H9 (cell line): ENCODE measurements around the gene HOXA7. TPM values are rescaled to one million over a fixed set of nuclear protein-coding genes. Genes with fewer than 3 reads are reported as not detected.

Source experiments
- DNase-seq: peaks from one replicate; pipeline ENCODE4 v3.0.0-alpha.2; 2017
- H2AFZ ChIP-seq: one replicate; pipeline ENCODE4 v1.6.1; 2013; ENCODE audit warnings: mild to moderate bottlenecking, low read length, control low read depth, moderate library complexity
- H2AK5ac ChIP-seq: 2 replicates; pipeline ENCODE4 v1.6.1; 2013; ENCODE audit warnings: low read length, control low read depth, mixed read lengths; ENCODE audit not compliant: insufficient read length
- H2BK120ac ChIP-seq: one replicate; pipeline ENCODE4 v1.6.1; 2013; ENCODE audit warnings: low read depth, mild to moderate bottlenecking, low read length, control low read depth, inconsistent platforms; ENCODE audit not compliant: poor library complexity, severe bottlenecking
- H2BK12ac ChIP-seq: 2 replicates; pipeline ENCODE4 v1.6.1; 2013; ENCODE audit warnings: low read length, control low read depth, mixed read lengths, low read depth; ENCODE audit not compliant: insufficient read length
- H2BK15ac ChIP-seq: 2 replicates; pipeline ENCODE4 v1.6.1; 2013; ENCODE audit warnings: low read depth, low read length, control low read depth
- H2BK20ac ChIP-seq: one replicate; pipeline ENCODE4 v1.6.1; 2013; ENCODE audit warnings: low read depth, mild to moderate bottlenecking, low read length, control low read depth, inconsistent platforms; ENCODE audit not compliant: poor library complexity, severe bottlenecking
- H2BK5ac ChIP-seq: 2 replicates; pipeline ENCODE4 v1.6.1; 2013; ENCODE audit warnings: low read length, control low read depth, mixed read lengths; ENCODE audit not compliant: insufficient read length
- H3K14ac ChIP-seq: 2 replicates; pipeline ENCODE4 v1.6.1; 2013; ENCODE audit warnings: low read length, control low read depth; ENCODE audit not compliant: insufficient read depth
- H3K18ac ChIP-seq: 2 replicates; pipeline ENCODE4 v1.6.1; 2013; ENCODE audit warnings: low read depth, mild to moderate bottlenecking, mixed read lengths, low read length, control low read depth; ENCODE audit not compliant: insufficient read length
- H3K23ac ChIP-seq: 2 replicates; pipeline ENCODE4 v1.6.1; 2013; ENCODE audit warnings: low read length, control low read depth, mixed read lengths, low read depth; ENCODE audit not compliant: insufficient read length
- H3K23me2 ChIP-seq: 2 replicates; pipeline ENCODE4 v1.6.1; 2013; ENCODE audit warnings: low read depth, mild to moderate bottlenecking, mixed read lengths, low read length, control low read depth; ENCODE audit not compliant: insufficient read length, poor library complexity, severe bottlenecking
- H3K27ac ChIP-seq: 2 replicates; pipeline ENCODE4 v1.5.1; 2013; ENCODE audit warnings: low read length, control low read depth, mixed read lengths, low read depth; ENCODE audit not compliant: insufficient read length
- H3K27me3 ChIP-seq: 2 replicates; pipeline ENCODE4 v1.6.1; 2013; ENCODE audit warnings: low read length, control low read depth, inconsistent platforms; ENCODE audit not compliant: insufficient read depth
- H3K4ac ChIP-seq: 2 replicates; pipeline ENCODE4 v1.6.1; 2013; ENCODE audit warnings: low read depth, mild to moderate bottlenecking, control low read depth, inconsistent platforms, low read length, moderate library complexity
- H3K4me1 ChIP-seq: 2 replicates; pipeline ENCODE4 v1.6.1; 2013; ENCODE audit warnings: low read length, control low read depth, inconsistent platforms; ENCODE audit not compliant: insufficient read depth
- H3K4me2 ChIP-seq: 2 replicates; pipeline ENCODE4 v1.6.1; 2013; ENCODE audit warnings: low read length, control low read depth, mixed read lengths; ENCODE audit not compliant: insufficient read length, insufficient read depth
- H3K56ac ChIP-seq: 2 replicates; pipeline ENCODE4 v1.6.1; 2013; ENCODE audit warnings: low read depth, mild to moderate bottlenecking, mixed read lengths, low read length, control low read depth; ENCODE audit not compliant: insufficient read length
- H3K79me1 ChIP-seq: 2 replicates; pipeline ENCODE4 v1.6.1; 2013; ENCODE audit warnings: low read depth, mild to moderate bottlenecking, moderate library complexity, low read length, control low read depth, inconsistent platforms; ENCODE audit not compliant: insufficient read depth, poor library complexity, severe bottlenecking
- H3K79me2 ChIP-seq: 2 replicates; pipeline ENCODE4 v1.6.1; 2013; ENCODE audit warnings: low read length, control low read depth, inconsistent platforms; ENCODE audit not compliant: insufficient read depth
- H3K9ac ChIP-seq: 2 replicates; pipeline ENCODE4 v1.6.1; 2013; ENCODE audit warnings: low read length, control low read depth, mixed read lengths; ENCODE audit not compliant: insufficient read length; ENCODE audit errors: extremely low read depth
- H3K9me3 ChIP-seq: one replicate; pipeline ENCODE4 v1.6.1; 2013; ENCODE audit warnings: low read depth, low read length, inconsistent platforms; ENCODE audit not compliant: control insufficient read depth
- H3T11ph ChIP-seq: one replicate; pipeline ENCODE4 v1.6.1; 2013; ENCODE audit warnings: mild to moderate bottlenecking, low read length, control low read depth, inconsistent platforms
- H4K20me1 ChIP-seq: one replicate; pipeline ENCODE4 v1.6.1; 2013; ENCODE audit not compliant: control insufficient read depth, insufficient read length, insufficient read depth
- H4K5ac ChIP-seq: 2 replicates; pipeline ENCODE4 v1.6.1; 2013; ENCODE audit warnings: low read depth, mild to moderate bottlenecking, mixed read lengths, low read length, control low read depth; ENCODE audit not compliant: insufficient read length
- H4K8ac ChIP-seq: replicated peaks from 2 replicates; pipeline ENCODE4 v1.6.1; 2013; ENCODE audit warnings: low read length, control low read depth, mixed read lengths, low read depth; ENCODE audit not compliant: insufficient read length
- H4K91ac ChIP-seq: 2 replicates; pipeline ENCODE4 v1.6.1; 2013; ENCODE audit warnings: low read depth, mild to moderate bottlenecking, moderate library complexity, mixed read lengths, low read length, control low read depth; ENCODE audit not compliant: insufficient read length
- H3K27ac Mint-ChIP-seq, 3 experiments: 2 replicates in 2 of 3; 3 replicates in 1 of 3; pipeline ENCODE4 v1.8.0; 2020 to 2021; ENCODE audit warnings: mixed read lengths in 3 of 3, mild to moderate bottlenecking in 1 of 3, moderate library complexity in 1 of 3
- H3K27me3 Mint-ChIP-seq: 2 replicates; pipeline ENCODE4 v1.8.0; 2021; ENCODE audit warnings: low read depth, mild to moderate bottlenecking, moderate library complexity, mixed read lengths
- H3K36me3 Mint-ChIP-seq, 3 experiments: 2 replicates in 2 of 3; 3 replicates in 1 of 3; pipeline ENCODE4 v1.8.0; 2020 to 2021; ENCODE audit warnings: low read depth in 3 of 3, mixed read lengths in 3 of 3; ENCODE audit not compliant: insufficient read depth in 1 of 3
- H3K4me1 Mint-ChIP-seq, 2 experiments: 2 replicates each; pipeline ENCODE4 v1.8.0; 2020; ENCODE audit warnings: mixed read lengths in 2 of 2
- H3K4me3 Mint-ChIP-seq, 2 experiments: 2 replicates in 1 of 2; 3 replicates in 1 of 2; pipeline ENCODE4 v1.8.0; 2020 to 2021; ENCODE audit warnings: mild to moderate bottlenecking in 2 of 2, mixed read lengths in 2 of 2, moderate library complexity in 1 of 2
- H3K9me3 Mint-ChIP-seq, 2 experiments: 2 replicates in 1 of 2; 3 replicates in 1 of 2; pipeline ENCODE4 v1.8.0; 2020; ENCODE audit warnings: mild to moderate bottlenecking in 2 of 2, mixed read lengths in 2 of 2, moderate library complexity in 1 of 2
- WGBS: extraction: QIAGEN DNeasy Blood & Tissue Kit; methylation state at CpG from one replicate; pipeline ENCODE4 v1.1.7; 2013; ENCODE audit warnings: missing lambda C conversion rate, low lambda C conversion rate, mixed read lengths; ENCODE audit not compliant: insufficient read length; ENCODE audit errors: extremely low coverage; 5-methylcytosine and 5-hydroxymethylcytosine counted together
- total RNA-seq: library from RNA; stranded (reverse); gene quantifications from 2 replicates; pipeline ENCODE4 v1.2.1, GENCODE V29; 2021
- TF ChIP-seq, protein P1 (sequence below): fragments of 200-600 bp; sonication (generic); conservative IDR thresholded peaks from 3 replicates; pipeline ENCODE4 v1.8.0; 2021; ENCODE audit warnings: antibody characterized with exemption, mild to moderate bottlenecking

The HOXA7 gene
- total RNA-seq, 1 experiment from 2014 or later: not detected

DNA sequence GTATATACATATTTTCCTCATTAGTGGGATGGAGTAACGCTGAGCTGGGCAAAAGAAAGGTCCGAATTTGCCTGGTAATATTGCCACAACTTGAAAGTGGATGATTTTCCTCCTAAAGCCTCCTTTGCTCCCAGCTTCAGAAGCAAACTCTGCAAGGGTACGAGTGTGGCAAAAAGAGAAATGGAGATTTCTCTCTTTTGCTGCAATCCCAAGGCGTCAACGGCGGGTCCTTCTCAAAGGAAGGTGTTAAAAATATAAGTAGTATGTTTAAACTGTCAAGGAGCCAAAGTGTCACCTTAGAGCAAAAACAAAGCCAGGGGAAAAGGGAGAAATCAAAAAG is 41.6 kb downstream of the HOXA7 start:
- Histone ChIP-seq H4K20me1 (no peaks in the 10 kb centered on the region), H3K27ac (no peak overlapping the region), H3K4me2 (no peak overlapping the region), H2BK15ac (no peak overlapping the region), H3K79me1 (no peaks in the 10 kb centered on the region), H2BK20ac (no peak overlapping the region), H3K4ac (no peak overlapping the region), H2BK5ac (no peak overlapping the region), H4K5ac (no peak overlapping the region), H3K23ac (no peak overlapping the region), H3K23me2 (peaks cover 3% of the 10 kb centered on the region), H3K27me3 (peaks cover 96% of the 10 kb centered on the region), H3K79me2 (no peaks in the 10 kb centered on the region), H3K4me1 (no peaks in the 10 kb centered on the region), H3K56ac (no peak overlapping the region), H2BK120ac (no peak overlapping the region), H2AFZ (no peak overlapping the region), H2BK12ac (no peak overlapping the region), H3K14ac (no peak overlapping the region), H4K8ac (no peak overlapping the region), H3K9ac (no peak overlapping the region), H3K18ac (no peak overlapping the region), H2AK5ac (no peak overlapping the region), H3T11ph (no peak overlapping the region), H3K9me3 (no peaks in the 10 kb centered on the region), H4K91ac (no peak overlapping the region)
- no peak for DNase-seq
- Mint-ChIP-seq H3K36me3 (peaks cover 0 to 5% (median 0%) of the 10 kb centered on the region in 3 experiments; a peak in 1 of 7 replicates), H3K4me1 (peaks cover 8 to 19% of the 10 kb centered on the region in 2 experiments; a peak in 3 of 4 replicates), H3K4me3 (no peak overlapping the region), H3K27me3 (peaks cover 98% of the 10 kb centered on the region), H3K27ac (no peak overlapping the region), H3K9me3 (peaks cover 0 to 5% of the 10 kb centered on the region in 2 experiments; a peak in 3 of 5 replicates)
- TF ChIP-seq, protein P1, sequence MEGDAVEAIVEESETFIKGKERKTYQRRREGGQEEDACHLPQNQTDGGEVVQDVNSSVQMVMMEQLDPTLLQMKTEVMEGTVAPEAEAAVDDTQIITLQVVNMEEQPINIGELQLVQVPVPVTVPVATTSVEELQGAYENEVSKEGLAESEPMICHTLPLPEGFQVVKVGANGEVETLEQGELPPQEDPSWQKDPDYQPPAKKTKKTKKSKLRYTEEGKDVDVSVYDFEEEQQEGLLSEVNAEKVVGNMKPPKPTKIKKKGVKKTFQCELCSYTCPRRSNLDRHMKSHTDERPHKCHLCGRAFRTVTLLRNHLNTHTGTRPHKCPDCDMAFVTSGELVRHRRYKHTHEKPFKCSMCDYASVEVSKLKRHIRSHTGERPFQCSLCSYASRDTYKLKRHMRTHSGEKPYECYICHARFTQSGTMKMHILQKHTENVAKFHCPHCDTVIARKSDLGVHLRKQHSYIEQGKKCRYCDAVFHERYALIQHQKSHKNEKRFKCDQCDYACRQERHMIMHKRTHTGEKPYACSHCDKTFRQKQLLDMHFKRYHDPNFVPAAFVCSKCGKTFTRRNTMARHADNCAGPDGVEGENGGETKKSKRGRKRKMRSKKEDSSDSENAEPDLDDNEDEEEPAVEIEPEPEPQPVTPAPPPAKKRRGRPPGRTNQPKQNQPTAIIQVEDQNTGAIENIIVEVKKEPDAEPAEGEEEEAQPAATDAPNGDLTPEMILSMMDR: no peak
- WGBS: no CpG with 5 or more reads among the region's 6 CpGs
